ENCODE data around the gene APBA1. TPM values are rescaled to one million over a fixed set of nuclear protein-coding genes. Genes with fewer than 3 reads are reported as not detected.

The APBA1 gene
- total RNA-seq, 1 experiment from 2014 or later = 0.05 TPM

DNA sequence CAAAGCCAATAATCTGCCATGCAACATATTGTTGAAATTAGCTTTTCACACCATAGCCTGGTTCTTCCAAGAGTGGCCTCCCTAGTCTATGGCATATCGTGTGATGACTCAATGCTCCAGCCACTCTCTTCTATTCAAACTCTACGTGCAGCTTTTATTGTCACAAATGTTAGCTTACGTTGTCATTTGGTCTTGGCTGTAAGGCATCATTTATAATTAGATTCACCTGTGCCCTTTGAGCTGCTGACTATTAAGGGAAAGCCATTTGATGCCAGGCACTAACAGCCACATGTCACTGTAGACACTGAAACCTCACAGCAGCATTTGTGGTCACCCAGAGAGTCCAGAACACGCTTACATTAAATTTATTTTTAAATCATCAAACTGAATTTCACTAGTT, 66.8 kb downstream of the APBA1 start:
- in situ Hi-C loops (cut with HindIII; ENCODE audit: low pct_unique_long_range_greater_than_20kb, low sequenced_read_pairs) (no loop called here), intact Hi-C loops (cut with micrococcal nuclease; ENCODE audit: unreplicated experiment) (no loop called here)
- ATAC-seq = no peak
- no peaks in the 10 kb centered on the region for H3K36me3 ChIP-seq (ENCODE audit: control insufficient read depth, insufficient read depth, low read length)
- TF ChIP-seq, protein P1, sequence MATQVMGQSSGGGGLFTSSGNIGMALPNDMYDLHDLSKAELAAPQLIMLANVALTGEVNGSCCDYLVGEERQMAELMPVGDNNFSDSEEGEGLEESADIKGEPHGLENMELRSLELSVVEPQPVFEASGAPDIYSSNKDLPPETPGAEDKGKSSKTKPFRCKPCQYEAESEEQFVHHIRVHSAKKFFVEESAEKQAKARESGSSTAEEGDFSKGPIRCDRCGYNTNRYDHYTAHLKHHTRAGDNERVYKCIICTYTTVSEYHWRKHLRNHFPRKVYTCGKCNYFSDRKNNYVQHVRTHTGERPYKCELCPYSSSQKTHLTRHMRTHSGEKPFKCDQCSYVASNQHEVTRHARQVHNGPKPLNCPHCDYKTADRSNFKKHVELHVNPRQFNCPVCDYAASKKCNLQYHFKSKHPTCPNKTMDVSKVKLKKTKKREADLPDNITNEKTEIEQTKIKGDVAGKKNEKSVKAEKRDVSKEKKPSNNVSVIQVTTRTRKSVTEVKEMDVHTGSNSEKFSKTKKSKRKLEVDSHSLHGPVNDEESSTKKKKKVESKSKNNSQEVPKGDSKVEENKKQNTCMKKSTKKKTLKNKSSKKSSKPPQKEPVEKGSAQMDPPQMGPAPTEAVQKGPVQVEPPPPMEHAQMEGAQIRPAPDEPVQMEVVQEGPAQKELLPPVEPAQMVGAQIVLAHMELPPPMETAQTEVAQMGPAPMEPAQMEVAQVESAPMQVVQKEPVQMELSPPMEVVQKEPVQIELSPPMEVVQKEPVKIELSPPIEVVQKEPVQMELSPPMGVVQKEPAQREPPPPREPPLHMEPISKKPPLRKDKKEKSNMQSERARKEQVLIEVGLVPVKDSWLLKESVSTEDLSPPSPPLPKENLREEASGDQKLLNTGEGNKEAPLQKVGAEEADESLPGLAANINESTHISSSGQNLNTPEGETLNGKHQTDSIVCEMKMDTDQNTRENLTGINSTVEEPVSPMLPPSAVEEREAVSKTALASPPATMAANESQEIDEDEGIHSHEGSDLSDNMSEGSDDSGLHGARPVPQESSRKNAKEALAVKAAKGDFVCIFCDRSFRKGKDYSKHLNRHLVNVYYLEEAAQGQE (IDR thresholded peaks at IDR 0.05; ENCODE audit: insufficient read depth in 1 of 2, low read depth in 2 of 2, low read length in 1 of 2) = no peak
- TF ChIP-seq, protein P2, sequence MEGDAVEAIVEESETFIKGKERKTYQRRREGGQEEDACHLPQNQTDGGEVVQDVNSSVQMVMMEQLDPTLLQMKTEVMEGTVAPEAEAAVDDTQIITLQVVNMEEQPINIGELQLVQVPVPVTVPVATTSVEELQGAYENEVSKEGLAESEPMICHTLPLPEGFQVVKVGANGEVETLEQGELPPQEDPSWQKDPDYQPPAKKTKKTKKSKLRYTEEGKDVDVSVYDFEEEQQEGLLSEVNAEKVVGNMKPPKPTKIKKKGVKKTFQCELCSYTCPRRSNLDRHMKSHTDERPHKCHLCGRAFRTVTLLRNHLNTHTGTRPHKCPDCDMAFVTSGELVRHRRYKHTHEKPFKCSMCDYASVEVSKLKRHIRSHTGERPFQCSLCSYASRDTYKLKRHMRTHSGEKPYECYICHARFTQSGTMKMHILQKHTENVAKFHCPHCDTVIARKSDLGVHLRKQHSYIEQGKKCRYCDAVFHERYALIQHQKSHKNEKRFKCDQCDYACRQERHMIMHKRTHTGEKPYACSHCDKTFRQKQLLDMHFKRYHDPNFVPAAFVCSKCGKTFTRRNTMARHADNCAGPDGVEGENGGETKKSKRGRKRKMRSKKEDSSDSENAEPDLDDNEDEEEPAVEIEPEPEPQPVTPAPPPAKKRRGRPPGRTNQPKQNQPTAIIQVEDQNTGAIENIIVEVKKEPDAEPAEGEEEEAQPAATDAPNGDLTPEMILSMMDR (IDR thresholded peaks at IDR 0.05) = no peak
- TF ChIP-seq TCF7L2 (IDR thresholded peaks at IDR 0.05; ENCODE audit: low read depth, low read length) (no peak), POLR2AphosphoS5 (IDR thresholded peaks at IDR 0.05; ENCODE audit: low read depth, low read length) (no peak), SIN3A (IDR thresholded peaks at IDR 0.05; ENCODE audit: borderline replicate concordance, insufficient read depth, low read depth, low read length) (no peak)
- BruUV-seq (replicated peaks) = no TSS peak
- H3K27me3 ChIP-seq (ENCODE audit: control insufficient read depth, insufficient read depth, low read length) = no peaks in the 10 kb centered on the region
- H3K4me1 ChIP-seq (ENCODE audit: control insufficient read depth, insufficient read depth, low read length) = no peaks in the 10 kb centered on the region
- no peak overlapping the region for H3K27ac ChIP-seq (ENCODE audit: low read length)
- no peak overlapping the region for H3K4me3 ChIP-seq (ENCODE audit: low read depth in 2 of 2, low read length in 2 of 2)
- H3K9me3 ChIP-seq (ENCODE audit: control insufficient read depth, insufficient read depth, low read depth, low read length) = no peaks in the 10 kb centered on the region
- ChIA-PET POLR2A (no interaction called here), CTCF (no interaction called here)
- DNase-seq (ENCODE audit: low read depth, low spot score) = no peak

DNA sequence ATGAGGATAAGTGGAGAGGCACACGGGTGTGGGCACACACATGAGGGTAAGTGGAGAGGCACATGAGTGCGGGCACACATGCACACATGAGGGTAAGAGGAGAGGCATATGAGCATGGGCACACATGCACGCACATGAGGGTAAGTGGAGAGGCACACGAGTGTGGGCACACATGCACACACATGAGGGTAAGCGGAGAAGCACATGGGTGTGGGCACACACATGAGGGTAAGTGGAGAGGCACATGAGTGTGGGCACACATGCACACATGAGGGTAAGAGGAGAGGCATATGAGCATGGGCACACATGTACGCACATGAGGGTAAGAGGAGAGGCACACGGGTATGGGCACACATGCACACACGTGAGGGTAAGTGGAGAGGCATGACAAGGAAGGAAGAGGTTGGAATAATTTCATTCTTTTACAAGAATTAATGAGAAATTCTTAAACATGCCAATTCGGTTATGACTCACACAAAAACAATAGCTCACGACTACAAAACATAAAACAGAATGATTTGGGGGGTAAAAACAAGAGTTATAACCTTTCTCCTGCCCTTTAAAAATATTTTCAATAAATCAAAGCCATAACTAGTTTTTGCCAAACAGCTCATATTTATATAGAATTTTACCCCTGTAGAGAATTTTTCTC, 67.5 kb downstream of the APBA1 start:
- POLR2A ChIA-PET = no interaction called here
- CTCF ChIA-PET = no interaction called here
- intact Hi-C loops (cut with micrococcal nuclease; ENCODE audit: unreplicated experiment) = no loop called here

More for the DNA sequence above, 67.5 kb downstream of the APBA1 start:
- ATAC-seq (no peak), DNase-seq (ENCODE audit: low read depth, low spot score) (no peak)
- no TSS peak for BruUV-seq (replicated peaks)
- H3K36me3 ChIP-seq (ENCODE audit: control insufficient read depth, insufficient read depth, low read length) = no peaks in the 10 kb centered on the region
- no peaks in the 10 kb centered on the region for H3K27me3 ChIP-seq (ENCODE audit: control insufficient read depth, insufficient read depth, low read length)
- no peaks in the 10 kb centered on the region for H3K4me1 ChIP-seq (ENCODE audit: control insufficient read depth, insufficient read depth, low read length)
- in situ Hi-C loops (cut with HindIII; ENCODE audit: low pct_unique_long_range_greater_than_20kb, low sequenced_read_pairs) = no loop called here
- TF ChIP-seq POLR2AphosphoS5 (IDR thresholded peaks at IDR 0.05; ENCODE audit: low read depth, low read length) (no peak), TCF7L2 (IDR thresholded peaks at IDR 0.05; ENCODE audit: low read depth, low read length) (no peak), SIN3A (IDR thresholded peaks at IDR 0.05; ENCODE audit: borderline replicate concordance, insufficient read depth, low read depth, low read length) (no peak)
- TF ChIP-seq, protein P1 (IDR thresholded peaks at IDR 0.05; ENCODE audit: insufficient read depth in 1 of 2, low read depth in 2 of 2, low read length in 1 of 2) = no peak
- TF ChIP-seq, protein P2 (IDR thresholded peaks at IDR 0.05) = no peak
- H3K27ac ChIP-seq (ENCODE audit: low read length) = no peak overlapping the region
- H3K4me3 ChIP-seq (ENCODE audit: low read depth in 2 of 2, low read length in 2 of 2) = no peak overlapping the region
- H3K9me3 ChIP-seq (ENCODE audit: control insufficient read depth, insufficient read depth, low read depth, low read length) = no peaks in the 10 kb centered on the region
